ENCODE measurements around the gene SLCO3A1. TPM values are rescaled to one million over a fixed set of nuclear protein-coding genes. Genes with fewer than 3 reads are reported as not detected.
"Not testable (repeated sequence)": the region's sequence is repeated elsewhere in the genome, so short reads cannot be mapped to it uniquely, and the experiment has no call there.

SLCO3A1 gene
- total RNA-seq, 1 donor from 2014 or later: 46.6 TPM

GRCh38 chr15:91945385-91945784 lies 91.9 kb downstream of the SLCO3A1 start:
- intact Hi-C loops (cut with DNase I): loop anchor here (10.0 kb wide), 1 partner anchor 119 kb away; no protein-coding TSS in a partner anchor
- ATAC-seq (ENCODE audit: poor library complexity) (no peak), DNase-seq (no peak)

GRCh38 chr15:91946075-91946474 lies 92.6 kb downstream of the SLCO3A1 start:
- no peak for DNase-seq
- ATAC-seq (ENCODE audit: poor library complexity): no peak

GRCh38 chr15:91946581-91947292 lies 93.2 kb downstream of the SLCO3A1 start:
- DNase-seq (no peak), ATAC-seq (ENCODE audit: poor library complexity) (no peak)
- intact Hi-C loops (cut with DNase I): loop anchor here (10.0 kb wide), 1 partner anchor 118 kb away; no protein-coding TSS in a partner anchor

More at GRCh38 chr15:91946075-91946474, 92.6 kb downstream of the SLCO3A1 start:
- intact Hi-C loops (cut with DNase I): loop anchor here (10.0 kb wide), 1 partner anchor 119 kb away; no protein-coding TSS in a partner anchor

GRCh38 chr15:91947293-91947679 lies 93.8 kb downstream of the SLCO3A1 start:
- DNase-seq (no peak), ATAC-seq (ENCODE audit: poor library complexity) (no peak)
- intact Hi-C loops (cut with DNase I): loop anchor here (10.0 kb wide), 1 partner anchor 118 kb away; no protein-coding TSS in a partner anchor

GRCh38 chr15:91947683-91948608 lies 94.4 kb downstream of the SLCO3A1 start:
- DNase-seq: no peak
- peak; percentile 72 for ATAC-seq (ENCODE audit: poor library complexity)
- intact Hi-C loops (cut with DNase I): loop anchor here (10.0 kb wide), 1 partner anchor 117 kb away; no protein-coding TSS in a partner anchor

- intact Hi-C loops (cut with DNase I): loop anchor here (10.0 kb wide), 1 partner anchor 115 kb away; no protein-coding TSS in a partner anchor
- no peak for DNase-seq
- no peak for ATAC-seq (ENCODE audit: poor library complexity)
Observed at GRCh38 chr15:91949361-91949760, 95.9 kb downstream of the SLCO3A1 start.

- ATAC-seq (ENCODE audit: poor library complexity): no peak
- intact Hi-C loops (cut with DNase I): no loop called here
- no peak for DNase-seq
Observed at GRCh38 chr15:91950054-91950453, 96.5 kb downstream of the SLCO3A1 start.

GRCh38 chr15:91950631-91951329 lies 97.3 kb downstream of the SLCO3A1 start:
- no peak for ATAC-seq (ENCODE audit: poor library complexity)
- intact Hi-C loops (cut with DNase I): no loop called here
- no peak for DNase-seq

GRCh38 chr15:91952216-91952615 lies 98.7 kb downstream of the SLCO3A1 start:
- ATAC-seq (ENCODE audit: poor library complexity): no peak
- no peak for DNase-seq

GRCh38 chr15:91953432-91953831 lies 99.9 kb downstream of the SLCO3A1 start:
- DNase-seq (no peak), ATAC-seq (ENCODE audit: poor library complexity) (no peak)
- intact Hi-C loops (cut with DNase I): no loop called here

More at GRCh38 chr15:91952216-91952615, 98.7 kb downstream of the SLCO3A1 start:
- intact Hi-C loops (cut with DNase I): no loop called here

- intact Hi-C loops (cut with DNase I): no loop called here
- DNase-seq: no peak
- peak; percentile 18 for ATAC-seq (ENCODE audit: poor library complexity)
Observed at GRCh38 chr15:91954292-91954691, 100.8 kb downstream of the SLCO3A1 start.

GRCh38 chr15:91956026-91956723 lies 102.7 kb downstream of the SLCO3A1 start:
- DNase-seq (peak; percentile 63), ATAC-seq (ENCODE audit: poor library complexity) (peak; percentile 50)
- intact Hi-C loops (cut with DNase I): no loop called here

- DNase-seq (no peak), ATAC-seq (ENCODE audit: poor library complexity) (no peak)
- intact Hi-C loops (cut with DNase I): no loop called here
Observed at GRCh38 chr15:91961357-91961756, 107.8 kb downstream of the SLCO3A1 start.

- ATAC-seq (ENCODE audit: poor library complexity); DNase-seq; intact Hi-C loops (cut with DNase I): not testable (repeated sequence)
Observed at GRCh38 chr15:91963747-91964146, 110.2 kb downstream of the SLCO3A1 start.

- ATAC-seq (ENCODE audit: poor library complexity) (no peak), DNase-seq (no peak)
- intact Hi-C loops (cut with DNase I): no loop called here
Observed at GRCh38 chr15:91965501-91966193, 112.1 kb downstream of the SLCO3A1 start.

- DNase-seq (no peak), ATAC-seq (ENCODE audit: poor library complexity) (no peak)
- intact Hi-C loops (cut with DNase I): no loop called here
Observed at GRCh38 chr15:91966194-91966552, 112.7 kb downstream of the SLCO3A1 start.

- ATAC-seq (ENCODE audit: poor library complexity): no peak
- no peak for DNase-seq
- intact Hi-C loops (cut with DNase I): no loop called here
Observed at GRCh38 chr15:91967935-91968606, 114.6 kb downstream of the SLCO3A1 start.

Measured in Right ventricle myocardium superior (tissue), 1 donor.